22Rv1 (cell line): Measurements from ENCODE around the gene SLC66A1.

Experiments used
- H3K27ac ChIP-seq: fragments of 450-650 bp; 2 replicates; pipeline ENCODE4 v1.5.1; 2017
- CTCF ChIP-seq: fragments of 450-650 bp; IDR thresholded peaks from 2 replicates; pipeline ENCODE4 v1.5.1; 2017; ENCODE audit warnings: mild to moderate bottlenecking
- ZFX ChIP-seq: fragments of 450-650 bp; IDR thresholded peaks from 2 replicates; pipeline ENCODE4 v1.6.1; 2017; ENCODE audit warnings: antibody characterized with exemption, borderline replicate concordance

Gene SLC66A1

GRCh38 chr1:19356266-19356665 is 44.1 kb downstream of the SLC66A1 start:
- TF ChIP-seq ZFX (no peak), CTCF (no peak)
- no peak overlapping the region for H3K27ac ChIP-seq

GRCh38 chr1:19357299-19357986 is 45.3 kb downstream of the SLC66A1 start:
- no peak overlapping the region for H3K27ac ChIP-seq
- TF ChIP-seq ZFX (no peak), CTCF (no peak)

GRCh38 chr1:19358710-19359109 is 46.6 kb downstream of the SLC66A1 start:
- TF ChIP-seq ZFX (no peak), CTCF (no peak)
- H3K27ac ChIP-seq = no peak overlapping the region

GRCh38 chr1:19359357-19359756 is 47.2 kb downstream of the SLC66A1 start:
- TF ChIP-seq ZFX (no peak), CTCF (no peak)

GRCh38 chr1:19360016-19360415 is 47.9 kb downstream of the SLC66A1 start:
- H3K27ac ChIP-seq = no peak overlapping the region

More at GRCh38 chr1:19359357-19359756, 47.2 kb downstream of the SLC66A1 start:
- H3K27ac ChIP-seq = no peak overlapping the region

GRCh38 chr1:19360432-19360831 is 48.3 kb downstream of the SLC66A1 start:
- TF ChIP-seq CTCF = no peak
- no peak for TF ChIP-seq ZFX
- H3K27ac ChIP-seq = no peak overlapping the region

More at GRCh38 chr1:19360016-19360415, 47.9 kb downstream of the SLC66A1 start:
- no peak for TF ChIP-seq CTCF
- no peak for TF ChIP-seq ZFX

- TF ChIP-seq ZFX = no peak
- no peak for TF ChIP-seq CTCF
Observed at GRCh38 chr1:19360843-19361610, 48.9 kb downstream of the SLC66A1 start.

More at GRCh38 chr1:19360843-19361610, 48.9 kb downstream of the SLC66A1 start:
- no peak overlapping the region for H3K27ac ChIP-seq
